Measurements from ENCODE around the gene HDAC9.

- TF ChIP-seq CTCF (IDR thresholded peaks at IDR 0.05; ENCODE audit: insufficient read depth, low read length, poor library complexity, severe bottlenecking) (no peak), EZH2phosphoT487 (conservative IDR thresholded peaks at IDR 0.05; ENCODE audit: low read length) (no peak)
These were observed 20.6 kb upstream of the HDAC9 start for GRCh38 chr7:18474944-18475343.
